ENCODE measurements around the gene DNAH10. TPM values are rescaled to one million over a fixed set of nuclear protein-coding genes. Genes with fewer than 3 reads are reported as not detected.

DNAH10 gene
- total RNA-seq, 1 experiment from 2014 or later, result 0.17 TPM

DNA sequence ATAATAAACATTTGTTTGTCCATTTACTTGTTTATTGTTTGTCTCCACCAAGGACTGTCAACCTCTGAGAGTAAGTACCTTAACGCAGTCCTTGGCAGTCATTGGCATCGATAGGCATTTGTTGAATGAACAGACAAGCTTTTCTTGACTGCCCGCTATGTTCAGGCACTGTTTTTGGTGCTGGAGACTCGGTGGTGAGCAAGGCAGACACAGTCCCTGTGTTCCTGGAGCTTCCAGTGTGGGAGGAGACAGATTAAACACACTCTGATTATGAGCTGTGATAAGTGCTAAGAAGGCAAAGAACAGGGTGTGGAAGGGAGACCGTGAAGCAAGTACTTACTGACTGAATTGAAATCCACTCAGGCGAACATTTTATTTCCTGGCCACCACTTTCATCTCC, 48.7 kb upstream of the DNAH10 start:
- H2BK120ac ChIP-seq (ENCODE audit: low read depth, low read length, poor library complexity, severe bottlenecking), result no peak overlapping the region
- H4K20me1 ChIP-seq (ENCODE audit: control insufficient read depth, insufficient read depth, insufficient read length), result no peaks in the 10 kb centered on the region
- no peak overlapping the region for H3T11ph ChIP-seq (ENCODE audit: low read length)
- no peak overlapping the region for H2BK5ac ChIP-seq (ENCODE audit: insufficient read length, low read length)
- no peak overlapping the region for H4K8ac ChIP-seq (replicated peaks; ENCODE audit: insufficient read length, low read depth, low read length)
- no peak overlapping the region for H3K4ac ChIP-seq (ENCODE audit: low read depth, low read length)
- no peak overlapping the region for H2BK20ac ChIP-seq (ENCODE audit: low read depth, low read length, poor library complexity, severe bottlenecking)
- H2BK15ac ChIP-seq (ENCODE audit: low read depth, low read length), result no peak overlapping the region
- no peaks in the 10 kb centered on the region for H3K79me1 ChIP-seq (ENCODE audit: insufficient read depth, low read depth, low read length, poor library complexity, severe bottlenecking)
- Mint-ChIP-seq H3K27ac (no peak overlapping the region), H3K27me3 (ENCODE audit: low read depth) (peaks cover 6% of the 10 kb centered on the region; the same call in 1 of the 2 replicates), H3K9me3 (no peaks in the 10 kb centered on the region), H3K36me3 (ENCODE audit: insufficient read depth in 1 of 3, low read depth in 3 of 3) (peaks cover 0 to 5% (median 2%) of the 10 kb centered on the region in 3 experiments; a peak in 3 of 7 replicates), H3K4me3 (peak overlapping the region; percentile 93 to 97), H3K4me1 (peaks cover 15 to 16% of the 10 kb centered on the region in 2 experiments)
- H4K5ac ChIP-seq (ENCODE audit: insufficient read length, low read depth, low read length), result no peak overlapping the region
- H3K4me2 ChIP-seq (ENCODE audit: insufficient read depth, insufficient read length, low read length), result peak overlapping the region; percentile 78
- no peak overlapping the region for H3K18ac ChIP-seq (ENCODE audit: insufficient read length, low read depth, low read length)
- H2AFZ ChIP-seq (ENCODE audit: low read length), result no peak overlapping the region
- H3K4me1 ChIP-seq (ENCODE audit: insufficient read depth, low read length), result peaks cover 4% of the 10 kb centered on the region; the same call in 1 of the 2 replicates
- H3K23ac ChIP-seq (ENCODE audit: insufficient read length, low read depth, low read length), result no peak overlapping the region
- H2AK5ac ChIP-seq (ENCODE audit: insufficient read length, low read length), result no peak overlapping the region
- H3K27ac ChIP-seq (ENCODE audit: insufficient read length, low read depth, low read length), result no peak overlapping the region
- no peak overlapping the region for H3K56ac ChIP-seq (ENCODE audit: insufficient read length, low read depth, low read length)
- no CpG with 5 or more reads among the region's 6 CpGs for WGBS (ENCODE audit: extremely low coverage, insufficient read length, low lambda C conversion rate)
- H3K27me3 ChIP-seq (ENCODE audit: insufficient read depth, low read length), result no peaks in the 10 kb centered on the region
- no peak for DNase-seq
- H2BK12ac ChIP-seq (ENCODE audit: insufficient read length, low read depth, low read length), result no peak overlapping the region
- no peak overlapping the region for H3K14ac ChIP-seq (ENCODE audit: insufficient read depth, low read length)
- peaks cover 16% of the 10 kb centered on the region; the same call in 1 of the 2 replicates for H3K79me2 ChIP-seq (ENCODE audit: insufficient read depth, low read length)
- peak overlapping the region; percentile 57 for H3K9ac ChIP-seq (ENCODE audit: extremely low read depth, insufficient read length, low read length)
- H4K91ac ChIP-seq (ENCODE audit: insufficient read length, low read depth, low read length), result no peak overlapping the region
- TF ChIP-seq CTCF (conservative IDR thresholded peaks at IDR 0.05), result no peak
- H3K23me2 ChIP-seq (ENCODE audit: insufficient read length, low read depth, low read length, poor library complexity, severe bottlenecking), result peaks cover 5% of the 10 kb centered on the region
- no peaks in the 10 kb centered on the region for H3K9me3 ChIP-seq (ENCODE audit: control insufficient read depth, low read depth, low read length)

All from H9 (cell line).